H1 (cell line): ENCODE results near the gene SUPT7L. TPM values are rescaled to one million over a fixed set of nuclear protein-coding genes. Genes with fewer than 3 reads are reported as not detected.

Experiments used
- CTCF ChIA-PET: fragments of 300-600 bp; sonication (Branson Sonifier 250); formaldehyde crosslinking; loops from one replicate; lab custom pipeline; 2021; ENCODE audit not compliant: partially characterized antibody; lab: Charles Lee
- POLR2A ChIA-PET: fragments of 300-600 bp; sonication (Branson Sonifier 250); formaldehyde crosslinking; loops from one replicate; lab custom pipeline; 2021; ENCODE audit warnings: inconsistent platforms; ENCODE audit not compliant: partially characterized antibody; lab: Charles Lee
- DNase-seq, 2 experiments: peaks; one replicate each; pipeline versions ENCODE4 v3.0.0 to v3.0.0-alpha.2; 2010 to 2022; ENCODE audit warnings: low spot score in 2 of 2, low read depth in 1 of 2, mixed read lengths in 1 of 2
- FAIRE-seq: peaks from 2 replicates; lab custom pipeline; 2011; peaks lifted over from hg19 to GRCh38; lab: Jason Lieb, UNC
- H2AFZ ChIP-seq: 2 replicates; pipeline ENCODE4 v1.8.1; 2012; ENCODE audit warnings: low read length, inconsistent platforms
- H2AK5ac ChIP-seq: 2 replicates; pipeline ENCODE4 v1.6.1; 2013; ENCODE audit warnings: low read depth, low read length
- H2BK120ac ChIP-seq: replicated peaks from 2 replicates; pipeline ENCODE3; 2013; ENCODE audit warnings: low read depth, low read length, inconsistent platforms
- H2BK12ac ChIP-seq: 2 replicates; pipeline ENCODE4 v1.6.1; 2013; ENCODE audit warnings: low read depth, low read length
- H2BK15ac ChIP-seq: 2 replicates; pipeline ENCODE4 v1.6.1; 2013; ENCODE audit warnings: low read length
- H2BK20ac ChIP-seq: 2 replicates; pipeline ENCODE4 v1.6.1; 2013; ENCODE audit warnings: low read length
- H2BK5ac ChIP-seq: 2 replicates; pipeline ENCODE4 v1.6.1; 2013; ENCODE audit warnings: low read depth, low read length
- H3K14ac ChIP-seq: 2 replicates; pipeline ENCODE4 v1.6.1; 2013; ENCODE audit warnings: inconsistent platforms; ENCODE audit not compliant: insufficient read length
- H3K18ac ChIP-seq: 2 replicates; pipeline ENCODE4 v1.6.1; 2013; ENCODE audit warnings: low read length; ENCODE audit errors: extremely low read depth
- H3K23ac ChIP-seq: 2 replicates; pipeline ENCODE4 v1.6.1; 2013; ENCODE audit warnings: inconsistent platforms; ENCODE audit not compliant: insufficient read length
- H3K23me2 ChIP-seq: 2 replicates; pipeline ENCODE4 v1.6.1; 2013; ENCODE audit warnings: low read depth, low read length
- H3K27ac ChIP-seq: 2 replicates; pipeline ENCODE4 v1.6.1; 2011; ENCODE audit warnings: low read depth, low read length, inconsistent platforms
- H3K27me3 ChIP-seq, 4 experiments: replicated peaks in 1 of 4; 1 replicate in 1 of 4; 2 replicates in 3 of 4; pipeline versions ENCODE4 v1.6.1 to v1.8.1; 2011 to 2013; ENCODE audit warnings: low read length in 3 of 4, mild to moderate bottlenecking in 3 of 4, inconsistent platforms in 2 of 4, mixed read lengths in 2 of 4, moderate library complexity in 1 of 4; ENCODE audit not compliant: control insufficient read depth in 3 of 4, insufficient read depth in 3 of 4; ENCODE audit errors: extremely low read depth in 1 of 4
- H3K36me3 ChIP-seq, 4 experiments: 2 replicates each; pipeline versions ENCODE4 v1.6.1 to v1.8.1; 2011 to 2013; ENCODE audit warnings: mild to moderate bottlenecking in 4 of 4, low read length in 3 of 4, moderate library complexity in 2 of 4, control low read depth in 1 of 4, inconsistent platforms in 1 of 4; ENCODE audit not compliant: insufficient read depth in 4 of 4, control insufficient read depth in 2 of 4
- H3K4ac ChIP-seq: replicated peaks from 2 replicates; pipeline ENCODE3; 2013; ENCODE audit warnings: low read length, low read depth, mixed read lengths, inconsistent platforms; ENCODE audit not compliant: insufficient read length
- H3K4me1 ChIP-seq, 4 experiments: replicated peaks in 1 of 4; 1 replicate in 1 of 4; 2 replicates in 3 of 4; pipeline versions ENCODE4 v1.6.1 to v1.8.1; 2011 to 2013; ENCODE audit warnings: low read length in 3 of 4, inconsistent platforms in 2 of 4, mixed read lengths in 1 of 4; ENCODE audit not compliant: insufficient read depth in 4 of 4, control insufficient read depth in 3 of 4
- H3K4me2 ChIP-seq, 2 experiments: 2 replicates each; pipeline versions ENCODE4 v1.6.1 to v1.8.1; 2011 to 2013; ENCODE audit warnings: low read depth in 2 of 2, low read length in 2 of 2, control low read depth in 1 of 2, inconsistent platforms in 1 of 2, mild to moderate bottlenecking in 1 of 2; ENCODE audit not compliant: insufficient read depth in 1 of 2
- H3K4me3 ChIP-seq, 4 experiments: fragments of 200-600, 300-600 bp in 1 of 4; sonication (generic), shearing (Covaris generic), sonication (Bioruptor Twin) in 1 of 4; 2 replicates each; pipeline versions ENCODE4 v1.5.1 to v1.8.1; 2011 to 2016; ENCODE audit warnings: low read length in 4 of 4, low read depth in 3 of 4, control low read depth in 2 of 4, inconsistent platforms in 2 of 4, mild to moderate bottlenecking in 2 of 4, mixed read lengths in 1 of 4, moderate library complexity in 1 of 4; ENCODE audit not compliant: insufficient read depth in 2 of 4; ENCODE audit errors: extremely low read depth in 1 of 4
- H3K56ac ChIP-seq: replicated peaks from 2 replicates; pipeline ENCODE3; 2013; ENCODE audit warnings: low read depth, mild to moderate bottlenecking, mixed read lengths, low read length, inconsistent platforms; ENCODE audit not compliant: insufficient read length
- H3K79me1 ChIP-seq: 2 replicates; pipeline ENCODE4 v1.6.1; 2013; ENCODE audit warnings: low read depth, low read length, control low read depth
- H3K79me2 ChIP-seq, 2 experiments: 2 replicates each; pipeline versions ENCODE4 v1.6.1 to v1.8.1; 2012 to 2013; ENCODE audit warnings: low read length in 2 of 2, mild to moderate bottlenecking in 2 of 2, inconsistent platforms in 1 of 2; ENCODE audit not compliant: insufficient read depth in 2 of 2, control insufficient read depth in 1 of 2
- H3K9ac ChIP-seq, 4 experiments: replicated peaks in 1 of 4; 1 replicate in 1 of 4; 2 replicates in 3 of 4; pipeline versions ENCODE4 v1.6.1 to v1.8.1; 2011 to 2013; ENCODE audit warnings: low read depth in 3 of 4, low read length in 3 of 4, control low read depth in 2 of 4, mild to moderate bottlenecking in 2 of 4, moderate library complexity in 2 of 4, inconsistent platforms in 1 of 4; ENCODE audit errors: extremely low read depth in 1 of 4
- H3K9me3 ChIP-seq, 2 experiments: 2 replicates each; pipeline versions ENCODE4 v1.6.1 to v1.8.1; 2012 to 2013; ENCODE audit warnings: mild to moderate bottlenecking in 2 of 2, moderate library complexity in 2 of 2, control low read depth in 1 of 2, inconsistent platforms in 1 of 2, low read depth in 1 of 2, low read length in 1 of 2, mixed read lengths in 1 of 2; ENCODE audit not compliant: insufficient read depth in 2 of 2
- H4K20me1 ChIP-seq, 2 experiments: replicated peaks in 1 of 2; 2 replicates each; pipeline versions ENCODE3 to v1.8.1; 2011 to 2013; ENCODE audit warnings: inconsistent platforms in 2 of 2, low read length in 2 of 2, mild to moderate bottlenecking in 1 of 2; ENCODE audit not compliant: insufficient read depth in 2 of 2, control insufficient read depth in 1 of 2
- H4K5ac ChIP-seq: 2 replicates; pipeline ENCODE4 v1.6.1; 2013; ENCODE audit warnings: low read length, low read depth, mixed read lengths, inconsistent platforms; ENCODE audit not compliant: insufficient read length
- H4K8ac ChIP-seq: 2 replicates; pipeline ENCODE4 v1.8.0; 2013; ENCODE audit warnings: mild to moderate bottlenecking, moderate library complexity, low read length, inconsistent platforms; ENCODE audit not compliant: insufficient read depth; ENCODE audit errors: extremely low read depth
- H4K91ac ChIP-seq: replicated peaks from 2 replicates; pipeline ENCODE3; 2013; ENCODE audit warnings: low read length, mixed read lengths, inconsistent platforms; ENCODE audit not compliant: insufficient read length
- CHD1 ChIP-seq: IDR thresholded peaks from 2 replicates; pipeline ENCODE4 v1.6.1; 2012; ENCODE audit warnings: low read depth, low read length, improper control_type of control experiment
- CTBP2 ChIP-seq: IDR thresholded peaks from 2 replicates; pipeline ENCODE4 v1.7.0; 2011; ENCODE audit warnings: borderline replicate concordance, mild to moderate bottlenecking, moderate library complexity, mixed read lengths, low read length; ENCODE audit not compliant: insufficient read depth, insufficient read length
- CTCF ChIP-seq, 3 experiments: IDR thresholded peaks; 1 replicate in 2 of 3; 2 replicates in 1 of 3; pipeline versions ENCODE4 v1.5.1 to v1.6.1; 2011; ENCODE audit warnings: low read length in 3 of 3, mild to moderate bottlenecking in 3 of 3, inconsistent platforms in 2 of 3, low read depth in 1 of 3, moderate library complexity in 1 of 3; ENCODE audit not compliant: insufficient read depth in 1 of 3; ENCODE audit errors: control extremely low read depth in 1 of 3
- HDAC6 ChIP-seq: IDR thresholded peaks from one replicate; pipeline ENCODE4 v1.7.1; 2012; ENCODE audit warnings: low read depth, mild to moderate bottlenecking, inconsistent platforms, low read length, moderate library complexity
- KDM4A ChIP-seq: IDR thresholded peaks from one replicate; pipeline ENCODE4 v1.7.1; 2012; ENCODE audit warnings: low read depth, mild to moderate bottlenecking, moderate library complexity, low read length, inconsistent platforms; ENCODE audit not compliant: severe bottlenecking
- MAX ChIP-seq: IDR thresholded peaks from 2 replicates; pipeline ENCODE4 v1.6.1; 2012; ENCODE audit warnings: inconsistent platforms
- RNF2 ChIP-seq: fragments of 200-900, 300-1000 bp; sonication (generic); IDR thresholded peaks from 2 replicates; pipeline ENCODE4 v1.7.1; 2016; ENCODE audit warnings: borderline replicate concordance, low read depth, mild to moderate bottlenecking, antibody characterized with exemption, low read length; ENCODE audit not compliant: poor library complexity, severe bottlenecking; ENCODE audit errors: missing control alignments
- RXRA ChIP-seq: IDR thresholded peaks from 2 replicates; pipeline ENCODE4 v1.6.1; 2011; ENCODE audit warnings: low read depth, mild to moderate bottlenecking, low read length, moderate library complexity; ENCODE audit not compliant: insufficient read depth
- SAP30 ChIP-seq: fragments of 300-600 bp; sonication (generic); IDR thresholded peaks from 2 replicates; pipeline ENCODE4 v1.7.1; 2012; ENCODE audit warnings: low read length, moderate library complexity, mild to moderate bottlenecking, inconsistent platforms; ENCODE audit not compliant: insufficient read depth, insufficient replicate concordance
- ZNF274 ChIP-seq: IDR thresholded peaks from 2 replicates; pipeline ENCODE4 v1.7.0; 2012; ENCODE audit warnings: low read length, borderline replicate concordance; ENCODE audit errors: extremely low read depth
- WGBS, 2 experiments: shearing (Covaris generic) in 1 of 2; methylation state at CpG; one replicate each; pipeline versions ENCODE4 v1.1.6 to v1.1.7; 2013 to 2015; ENCODE audit warnings: low lambda C conversion rate in 2 of 2, mixed read lengths in 2 of 2, inconsistent platforms in 1 of 2, low coverage in 1 of 2, missing lambda C conversion rate in 1 of 2; ENCODE audit not compliant: insufficient replicate concordance in 2 of 2, insufficient coverage in 1 of 2, insufficient read length in 1 of 2; ENCODE audit errors: extremely low coverage in 1 of 2, missing lambda C conversion rate in 1 of 2; 5-methylcytosine and 5-hydroxymethylcytosine counted together
- polyA plus RNA-seq, 7 experiments: library from polyadenylated mRNA; depleted of rRNA in 3 of 7; stranded (reverse) in 5 of 7; unstranded in 2 of 7; fragments of >200 nt in 5 of 7; fragments of 200-250 nt in 2 of 7; gene quantifications; 1 replicate in 5 of 7; 2 replicates in 1 of 7; 4 replicates in 1 of 7; pipeline versions ENCODE4 v1.2.1 to v1.2.3, GENCODE V29; 2011 to 2013; ENCODE audit warnings: missing spikeins in 2 of 7, mixed read lengths in 2 of 7
- total RNA-seq: library from RNA; stranded (reverse); fragmentation: NEBNext Ultra II Directional; extraction: Animal tissue kit (Norgen Biotek cat#: 25700); gene quantifications from 2 replicates; pipeline ENCODE4 v1.2.1, GENCODE V29; 2021

SUPT7L gene
- total and polyA plus RNA-seq, 2 of the 8 experiments (the other 6 are each of a cell fraction or from before 2014, with no cell fraction given), result 22.2 to 26.6 TPM

GRCh38 chr2:27709326-27709725 lies 45.9 kb upstream of the SUPT7L start:
- Histone ChIP-seq H2BK20ac (no peak overlapping the region), H2AK5ac (no peak overlapping the region), H4K5ac (no peak overlapping the region), H2BK15ac (no peak overlapping the region), H3K18ac (no peak overlapping the region), H2BK5ac (no peak overlapping the region), H2BK120ac (no peak overlapping the region), H3K14ac (no peak overlapping the region), H3K4ac (no peak overlapping the region), H3K27ac (no peak overlapping the region), H3K79me1 (no peaks in the 10 kb centered on the region), H3K79me2 (no peaks in the 10 kb centered on the region), H4K8ac (no peak overlapping the region), H3K23ac (no peak overlapping the region), H3K4me3 (no peak overlapping the region), H2AFZ (no peak overlapping the region), H3K4me1 (peaks cover 0 to 5% (median under 1%) of the 10 kb centered on the region in 4 experiments; a peak in 5 of 7 replicates), H3K27me3 (no peaks in the 10 kb centered on the region), H3K9me3 (no peaks in the 10 kb centered on the region), H3K9ac (no peak overlapping the region), H3K23me2 (no peaks in the 10 kb centered on the region), H2BK12ac (no peak overlapping the region), H4K20me1 (no peaks in the 10 kb centered on the region), H3K36me3 (no peaks in the 10 kb centered on the region; a peak in 1 of 8 replicates), H3K4me2 (no peak overlapping the region), H4K91ac (no peak overlapping the region), H3K56ac (no peak overlapping the region)
- DNase-seq (peak in 1 of 2 experiments; percentile 14), FAIRE-seq (no peak)
- ChIA-PET CTCF (interaction anchor here (0.9 to 1.2 kb wide), 2 partner anchors 16 to 44 kb away, joined by 3 read pairs; no protein-coding TSS in a partner anchor), POLR2A (interaction anchor here (1.1 kb wide), 1 partner anchor 64 kb away, joined by 4 read pairs; no protein-coding TSS in a partner anchor)
- 93% methylated on average over 2 of the region's 2 CpGs; no CpG with 5 or more reads in 1 of the 2 experiments for WGBS, 2 experiments
- TF ChIP-seq CTBP2, result no peak
- TF ChIP-seq MAX, result no peak
- TF ChIP-seq RXRA, result no peak
- no peak for TF ChIP-seq KDM4A
- TF ChIP-seq HDAC6, result no peak
- TF ChIP-seq CTCF (IDR thresholded peaks at IDR 0.05; ENCODE audit: control extremely low read depth in 1 of 3, insufficient read depth in 1 of 3, low read depth in 1 of 3, low read length in 3 of 3), result no peak
- TF ChIP-seq SAP30, result no peak
- TF ChIP-seq RNF2, result no peak
- TF ChIP-seq ZNF274, result no peak
- no peak for TF ChIP-seq CHD1
